Femur (tissue), 1 donor: ENCODE results near the gene ZFP1.
"Not testable (repeated sequence)": the region's sequence is repeated elsewhere in the genome, so short reads cannot be mapped to it uniquely, and the experiment has no call there.

Experiments used
- DNase-seq: peaks from one replicate; pipeline ENCODE4 v3.0.0-alpha.2; 2017

ZFP1 gene

DNA sequence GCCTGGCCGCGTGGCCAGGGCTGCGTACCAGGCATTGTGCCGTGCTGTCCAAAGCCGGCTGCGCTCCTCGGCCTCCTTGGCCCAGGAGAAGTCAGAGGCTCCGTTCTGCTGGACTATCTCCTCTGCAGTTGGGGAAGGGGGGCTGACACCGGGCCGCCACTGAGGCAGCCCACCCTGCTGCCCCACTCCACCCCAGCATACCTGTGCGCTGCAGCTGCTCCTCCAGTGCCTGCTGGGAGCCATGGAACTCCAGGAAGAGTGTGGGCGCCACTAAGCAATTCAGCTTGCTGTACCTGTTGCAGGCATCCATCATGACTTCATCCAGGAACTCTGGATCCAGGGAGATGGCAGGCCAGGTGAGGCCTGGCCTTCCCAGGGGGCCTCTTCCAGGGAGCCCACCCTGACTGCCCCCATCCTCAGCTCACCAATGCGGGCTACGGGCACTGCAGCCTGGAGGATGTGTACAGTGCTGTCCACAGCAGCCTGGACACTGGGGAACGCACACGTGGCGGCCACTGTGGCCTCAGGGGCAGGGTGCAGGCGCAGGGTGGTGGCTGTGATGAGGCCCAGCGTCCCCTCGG is 34.7 kb upstream of the ZFP1 start:
- no peak for DNase-seq

DNA sequence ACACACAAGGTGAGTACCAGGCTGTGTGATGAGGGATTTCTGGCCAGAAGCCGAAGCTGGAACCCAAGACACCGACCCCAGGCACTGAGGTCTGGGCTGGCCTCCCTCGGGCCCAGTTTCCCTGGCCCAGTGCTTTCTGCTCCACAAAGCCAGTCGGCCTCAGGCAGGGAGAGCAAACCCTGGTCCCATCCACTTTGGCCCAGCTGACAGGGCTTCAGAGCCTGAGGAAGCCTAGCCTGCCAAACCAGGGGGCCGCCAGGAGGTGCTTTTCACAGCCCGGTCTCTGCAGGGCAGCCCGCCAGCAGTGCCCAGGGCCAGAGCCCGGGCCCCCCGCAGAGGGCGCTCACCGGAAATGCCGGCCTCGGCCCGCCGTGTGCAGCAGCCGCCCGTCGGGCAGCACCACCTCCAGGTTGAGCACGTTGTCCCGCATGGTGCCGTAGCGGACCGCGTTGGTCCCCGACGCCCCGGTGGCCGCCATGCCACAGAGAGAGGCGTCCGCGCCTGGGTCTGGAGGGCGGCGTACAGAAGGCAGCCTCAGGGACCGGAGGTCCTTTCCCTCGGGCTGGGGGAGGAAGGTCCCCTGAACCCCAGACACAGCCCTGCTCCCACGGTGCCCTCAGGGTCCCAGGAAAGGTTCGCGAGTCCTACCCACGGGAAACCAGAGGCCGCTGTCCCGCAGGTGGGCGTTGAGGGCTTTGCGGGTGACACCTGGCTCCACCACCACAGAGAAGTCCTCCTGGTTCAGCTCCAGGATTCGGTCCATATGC is 34.0 kb upstream of the ZFP1 start:
- no peak for DNase-seq

DNA sequence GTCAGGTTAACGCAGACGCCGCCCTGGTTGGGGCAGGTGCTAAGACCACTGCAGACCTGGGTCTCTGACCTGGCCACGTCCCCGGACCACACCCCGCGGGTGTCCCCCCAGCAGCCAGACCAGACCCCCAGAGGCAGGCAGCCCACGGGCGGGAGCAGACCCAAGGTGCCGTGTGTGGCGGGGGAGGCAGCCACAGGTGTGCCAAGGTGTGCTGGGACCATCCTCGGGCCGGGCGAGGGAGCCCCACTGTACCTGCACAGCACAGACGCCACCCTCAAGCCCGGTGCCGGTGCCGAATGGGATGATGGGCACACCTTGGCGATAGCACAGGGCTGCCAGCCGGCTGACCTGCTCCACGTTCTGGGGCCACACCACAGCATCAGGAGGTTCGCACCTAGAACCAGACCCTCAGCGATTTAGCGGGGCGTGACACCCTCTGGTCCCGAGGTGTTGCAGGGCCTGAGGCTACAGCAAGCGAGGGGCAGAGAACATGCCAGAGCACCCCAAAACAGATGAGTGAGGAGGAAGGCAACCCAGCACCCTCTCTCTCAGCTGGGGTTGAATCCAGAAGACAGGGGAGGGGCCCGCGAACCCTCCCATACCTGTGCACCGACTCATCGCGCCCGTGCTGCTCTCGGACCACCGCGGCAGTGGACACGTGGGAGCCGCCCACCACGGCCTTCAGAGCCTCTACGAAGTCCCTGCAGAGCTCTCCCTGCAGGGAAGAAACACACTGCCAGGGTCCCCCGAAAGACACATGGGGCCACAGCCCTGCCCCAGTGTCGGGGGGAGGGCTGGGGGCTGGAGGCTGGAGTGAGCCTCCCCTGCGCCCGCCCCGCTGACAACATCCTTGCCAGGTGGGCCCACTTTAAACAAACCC is 33.1 kb upstream of the ZFP1 start:
- no peak for DNase-seq

DNA sequence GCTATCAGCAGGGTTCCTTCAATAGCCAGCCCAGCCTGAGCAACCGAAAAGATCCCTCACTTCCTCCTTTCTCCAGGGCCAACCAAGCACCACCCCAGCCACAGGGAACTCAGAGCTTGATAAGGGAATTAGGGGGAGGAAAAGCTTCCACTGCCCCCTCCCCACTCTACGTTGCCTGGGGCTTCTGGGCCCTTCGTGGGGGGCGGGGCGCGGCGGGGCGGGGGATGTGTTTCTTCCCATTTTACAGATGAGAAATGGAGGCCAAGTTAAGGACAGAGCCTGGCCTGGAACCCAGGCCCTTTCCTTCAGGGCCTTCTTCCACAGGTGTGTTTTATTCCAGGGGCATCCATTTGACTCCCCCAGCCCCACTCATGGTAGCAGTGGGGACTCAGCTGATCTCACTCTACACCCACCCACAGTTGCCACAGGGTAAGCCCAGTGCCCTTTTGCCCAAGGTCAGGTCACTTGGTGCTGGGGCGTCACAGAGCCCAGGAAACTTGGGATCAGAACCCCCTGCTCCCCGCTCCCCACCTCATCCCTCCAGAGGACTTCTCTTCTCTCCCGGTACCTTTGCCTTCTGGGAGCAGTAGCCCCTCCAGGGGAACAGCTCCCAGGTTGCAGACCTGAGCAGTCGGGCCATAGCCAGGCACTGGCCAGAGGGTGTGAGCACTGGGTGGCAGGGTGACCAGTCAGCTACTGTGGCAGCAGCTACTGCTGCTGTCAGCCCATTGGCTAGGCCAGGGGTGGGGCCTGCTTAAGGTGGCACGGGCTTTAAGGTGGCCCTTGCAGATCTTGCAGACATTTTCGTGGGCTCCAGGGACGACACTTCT is 32.0 kb upstream of the ZFP1 start, which contains the start of gene LDHD:
Gene LDHD (minus strand): TSS at position 700 of the 830 bp plus-strand sequence. CDS start 60 bp downstream, at position 640.
- DNase-seq, result peak; percentile 68

GRCh38 chr16:75116911-75117245 is 31.4 kb upstream of the ZFP1 start:
- DNase-seq, result no peak

DNA sequence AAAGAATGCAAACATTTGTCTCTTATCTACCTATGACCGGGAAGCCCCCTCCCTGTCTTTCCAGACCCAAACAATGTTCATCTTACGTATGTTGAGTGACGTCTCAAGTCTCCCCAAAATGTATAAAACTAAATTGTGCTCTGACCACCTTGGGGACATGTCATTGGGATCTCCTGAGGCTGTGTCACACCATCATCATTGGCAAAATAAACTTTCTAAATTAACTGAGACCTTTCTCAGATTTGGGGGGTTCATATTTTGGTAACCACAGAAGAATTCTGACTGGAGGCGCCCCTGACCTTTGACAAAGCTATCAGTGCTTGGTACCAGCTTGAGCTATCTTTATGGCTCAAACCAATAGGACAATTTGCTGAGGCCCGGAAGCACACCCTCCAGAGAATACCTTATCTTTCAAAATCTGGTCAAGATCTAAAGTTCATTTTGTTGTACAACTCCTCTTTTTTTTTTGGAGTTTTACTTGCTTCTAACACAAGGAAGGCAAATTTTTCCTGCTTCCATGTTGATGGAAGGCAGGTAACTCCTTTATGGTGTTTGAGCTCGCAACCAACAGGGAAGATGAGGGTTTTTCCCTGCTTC is 29.3 kb upstream of the ZFP1 start:
- DNase-seq, result no peak

DNA sequence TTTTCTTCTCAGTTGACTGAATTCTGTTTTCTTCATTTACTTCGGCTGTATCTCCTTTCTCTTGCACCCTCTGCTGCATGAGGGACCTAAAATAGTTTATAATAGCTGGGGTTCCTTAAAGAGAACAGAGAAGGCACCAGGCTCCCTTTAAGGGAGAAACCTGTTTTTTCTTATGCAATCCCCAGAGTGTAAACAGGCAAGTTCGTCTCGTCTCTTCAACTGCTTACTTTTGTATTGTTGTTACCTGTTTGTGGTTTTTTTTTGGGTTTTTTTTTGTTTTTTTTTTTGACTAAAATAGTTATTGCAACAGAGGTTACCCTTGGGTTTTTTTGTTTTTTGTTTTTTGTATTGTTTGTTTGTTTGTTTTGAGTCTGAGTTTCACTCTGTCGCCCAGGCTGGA is 28.1 kb upstream of the ZFP1 start:
- no peak for DNase-seq

DNA sequence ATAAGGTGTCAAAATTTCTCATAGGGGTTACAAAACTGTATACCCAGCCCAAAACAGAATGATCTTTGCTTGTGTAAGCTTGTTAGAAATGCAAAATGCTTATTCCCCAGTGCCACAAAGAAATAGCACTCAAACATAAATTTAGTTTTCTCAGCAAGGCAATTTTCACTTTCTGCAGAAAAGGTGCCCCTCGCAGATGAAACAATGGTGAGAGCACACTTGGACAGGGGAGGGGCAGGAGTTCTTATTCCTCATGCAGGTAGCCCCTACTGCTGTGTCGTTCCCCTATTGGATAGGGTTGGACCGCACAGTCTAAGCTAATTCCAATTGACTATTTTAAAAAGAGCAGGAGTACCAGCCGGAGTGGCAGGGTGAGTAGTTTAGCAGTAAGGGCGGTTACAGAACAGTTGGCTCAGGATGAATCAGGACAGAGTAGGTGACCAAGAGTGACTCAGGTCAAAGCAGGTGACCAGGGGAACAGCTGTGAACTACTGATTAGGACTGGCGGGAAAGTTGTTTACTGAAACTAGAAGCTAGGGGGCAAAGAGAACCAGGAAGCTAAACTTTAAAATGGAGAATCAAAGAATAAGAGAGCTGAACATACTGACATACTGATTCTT is 26.3 kb upstream of the ZFP1 start:
- no peak for DNase-seq

GRCh38 chr16:75122609-75123008 is 25.7 kb upstream of the ZFP1 start:
- no peak for DNase-seq

- no peak for DNase-seq
Observed at GRCh38 chr16:75127713-75128415, 20.5 kb upstream of the ZFP1 start.

DNA sequence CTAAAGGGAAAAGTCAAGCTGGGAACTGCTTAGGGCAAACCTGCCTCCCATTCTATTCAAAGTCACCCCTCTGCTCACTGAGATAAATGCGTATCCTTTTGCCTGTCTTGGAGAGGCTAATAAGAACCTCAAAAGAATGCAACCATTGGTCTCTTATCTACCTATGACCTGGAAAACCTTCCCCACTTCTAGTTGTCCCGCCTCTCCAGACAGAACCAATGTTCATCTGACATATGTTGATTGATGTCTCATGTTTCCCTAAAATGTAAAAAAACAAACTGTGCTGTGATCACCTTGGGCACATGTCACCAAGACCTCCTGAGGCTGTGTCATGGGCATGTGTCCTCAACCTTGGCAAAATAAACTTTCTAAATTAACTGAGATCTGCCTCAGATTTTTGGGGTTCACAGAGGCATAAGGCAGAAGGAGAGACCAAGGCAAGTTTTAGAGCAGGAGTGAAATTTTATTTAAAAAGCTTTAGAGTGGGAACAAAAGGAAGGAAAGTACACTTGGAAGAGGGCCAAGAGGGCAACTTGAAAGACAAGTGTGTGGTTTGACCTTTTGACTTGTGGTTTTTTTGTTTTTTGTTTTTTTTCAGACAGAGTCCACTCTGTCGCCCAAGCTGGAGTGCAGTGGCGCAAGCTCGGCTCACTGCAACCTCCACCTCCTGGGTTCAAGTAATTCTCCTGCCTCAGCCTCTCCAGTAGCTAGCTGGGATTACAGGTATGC is 18.7 kb upstream of the ZFP1 start:
- not testable (repeated sequence) for DNase-seq

GRCh38 chr16:75130150-75130771 is 18.1 kb upstream of the ZFP1 start:
- DNase-seq, result no peak

DNA sequence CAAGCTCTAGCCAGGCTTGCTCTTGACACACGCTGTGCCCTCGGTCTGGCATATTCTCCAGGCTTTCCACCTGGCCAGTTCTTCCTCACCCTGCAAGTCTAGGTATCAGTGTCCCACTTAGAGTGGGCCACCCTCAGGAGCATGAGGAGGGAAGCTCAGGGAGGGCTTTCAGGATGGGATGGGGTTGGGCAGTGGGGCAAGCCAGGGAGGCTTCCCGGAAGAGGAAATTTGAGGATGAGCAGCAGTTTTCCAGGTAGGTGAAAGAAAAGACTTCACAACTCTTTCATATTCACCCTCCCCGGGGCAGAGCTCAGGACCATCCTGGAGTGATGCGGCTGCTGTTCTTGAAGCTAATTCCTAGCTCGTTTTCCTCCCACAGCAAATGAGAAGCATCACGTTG is 17.2 kb upstream of the ZFP1 start:
- no peak for DNase-seq

DNA sequence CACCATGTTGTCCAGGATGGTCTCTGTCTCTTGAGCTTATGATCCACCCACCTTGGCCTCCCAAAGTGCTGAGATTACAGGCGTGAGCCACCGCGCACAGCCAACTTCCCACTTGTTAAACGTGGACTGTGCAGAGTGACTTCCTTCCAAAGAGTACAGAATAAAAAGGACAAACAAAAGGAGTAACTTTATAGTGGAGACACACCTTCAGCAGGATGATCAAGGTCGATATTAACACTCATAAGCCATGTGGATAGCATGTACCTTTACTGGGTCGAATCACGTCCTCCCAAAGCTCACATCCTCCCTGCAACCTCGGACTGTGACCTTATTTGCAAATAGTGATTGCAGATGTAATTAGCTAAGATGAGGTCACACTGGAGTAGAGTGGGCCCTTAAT is 10.1 kb upstream of the ZFP1 start:
- no peak for DNase-seq

DNA sequence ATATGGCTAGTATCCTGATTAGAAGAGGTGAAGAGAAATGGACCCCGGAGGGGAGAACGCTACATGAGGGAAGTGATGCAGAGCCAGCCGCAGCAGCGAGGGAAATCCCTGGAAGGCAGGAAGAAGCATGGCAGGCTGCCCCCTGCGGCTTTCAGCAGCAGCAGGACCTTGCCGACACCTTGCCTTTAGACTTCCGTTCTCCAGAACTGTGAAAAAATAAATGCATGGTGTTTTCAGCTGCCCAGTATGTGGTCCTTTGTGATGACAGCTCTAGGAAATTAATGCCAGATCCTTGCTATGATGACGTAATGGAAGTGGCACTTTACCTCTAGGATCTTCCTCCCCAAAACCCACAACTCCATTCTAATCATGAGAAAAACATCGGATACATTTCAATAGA is 9.7 kb upstream of the ZFP1 start:
- no peak for DNase-seq

DNA sequence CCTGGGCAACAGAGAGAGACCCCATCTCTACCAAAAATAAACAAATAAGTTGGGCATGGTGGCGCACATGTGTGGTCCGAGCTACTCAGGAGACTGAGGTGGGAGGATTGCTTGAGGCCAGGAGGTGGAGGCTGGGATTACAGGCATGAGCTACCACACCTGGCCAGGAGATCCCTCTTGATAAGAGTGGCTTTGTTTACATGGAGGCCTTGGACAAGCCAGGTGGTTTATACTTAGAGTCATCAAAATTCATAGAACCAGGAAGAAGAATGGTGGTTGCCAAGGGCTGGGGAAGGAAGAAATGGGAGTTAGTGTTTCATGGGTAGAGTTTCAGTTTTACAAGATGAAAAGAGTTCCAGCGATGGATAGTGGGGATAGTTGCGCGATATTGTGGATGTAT is 8.8 kb upstream of the ZFP1 start:
- DNase-seq, result no peak

GRCh38 chr16:75143941-75144340 is 4.4 kb upstream of the ZFP1 start:
- DNase-seq, result no peak

DNA sequence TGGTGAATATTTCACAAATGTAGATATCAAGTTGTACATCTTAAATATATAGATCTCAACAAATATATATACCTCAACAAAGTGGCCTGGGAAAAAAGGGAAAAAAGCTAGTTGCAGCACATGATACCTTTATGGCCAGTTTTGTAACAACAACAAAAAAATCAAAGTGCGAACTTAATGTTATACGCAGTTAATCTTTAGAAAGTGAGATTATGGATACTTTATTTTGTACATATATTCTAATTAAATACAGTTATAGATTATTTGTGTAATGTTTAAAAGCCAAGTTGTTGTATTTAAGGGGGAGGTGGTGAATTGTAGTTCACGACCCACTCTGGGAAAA is 385 bp upstream of the ZFP1 start:
- no peak for DNase-seq

DNA sequence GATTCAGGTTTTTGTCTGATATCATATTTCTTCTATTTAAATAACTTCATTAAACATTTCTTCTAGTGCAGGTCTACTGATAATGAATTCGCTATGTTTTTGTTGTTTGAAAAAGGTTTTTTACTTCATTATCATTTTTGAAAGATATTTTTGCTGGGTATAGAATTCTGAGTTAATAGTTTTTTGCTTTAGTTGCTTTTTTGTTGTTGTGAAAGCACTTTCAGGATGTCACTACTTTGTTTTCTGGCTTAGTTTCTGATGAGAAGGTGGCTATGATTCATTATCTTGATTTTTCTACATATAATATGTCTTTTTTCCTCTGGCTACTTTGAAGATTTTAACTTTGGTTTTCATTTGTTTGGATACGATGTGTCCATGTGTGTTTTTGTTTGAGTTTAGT is 3.5 kb downstream of the ZFP1 start:
- no peak for DNase-seq

GRCh38 chr16:75152635-75153034 is 4.3 kb downstream of the ZFP1 start:
- DNase-seq, result no peak
